Lower leg skin (tissue), 3 donors: ENCODE data around the gene MAGOH.

ENCODE experiments used
- POLR2A ChIP-seq, 2 donors: fragments of 450-650 bp; IDR thresholded peaks; one replicate each; pipeline ENCODE4 v1.6.1; 2016 to 2017; ENCODE audit warnings: antibody characterized with exemption in 2 of 2, mild to moderate bottlenecking in 1 of 2, moderate library complexity in 1 of 2
- TF ChIP-seq, protein P1 (sequence below), 3 donors: fragments of 450-650 bp; IDR thresholded peaks; one replicate each; pipeline ENCODE4 v1.5.1; 2016; ENCODE audit warnings: antibody characterized with exemption in 3 of 3, mild to moderate bottlenecking in 3 of 3, moderate library complexity in 2 of 3

DNA sequence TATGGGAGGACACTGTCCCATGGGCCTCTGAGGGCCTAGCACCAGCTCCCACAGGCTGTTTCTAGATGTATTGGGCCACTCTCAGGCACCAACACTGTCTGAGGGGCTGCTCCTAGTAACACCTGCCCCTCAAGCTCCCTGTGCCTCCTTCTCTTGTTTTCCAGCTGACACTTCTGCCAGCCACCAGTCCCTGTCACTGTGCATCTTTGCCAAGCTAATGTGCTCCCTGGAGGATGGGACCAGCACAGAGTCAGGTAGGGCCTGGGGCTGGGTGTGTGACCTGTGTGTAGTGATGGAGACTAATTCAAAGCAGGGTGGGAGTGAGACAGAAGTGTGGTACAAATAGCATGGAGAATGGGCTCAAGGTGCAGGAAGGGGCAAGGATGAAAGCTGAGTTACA lies 29.4 kb upstream of the MAGOH start:
- TF ChIP-seq POLR2A (IDR thresholded peaks at IDR 0.05) = no peak
- TF ChIP-seq, protein P1, sequence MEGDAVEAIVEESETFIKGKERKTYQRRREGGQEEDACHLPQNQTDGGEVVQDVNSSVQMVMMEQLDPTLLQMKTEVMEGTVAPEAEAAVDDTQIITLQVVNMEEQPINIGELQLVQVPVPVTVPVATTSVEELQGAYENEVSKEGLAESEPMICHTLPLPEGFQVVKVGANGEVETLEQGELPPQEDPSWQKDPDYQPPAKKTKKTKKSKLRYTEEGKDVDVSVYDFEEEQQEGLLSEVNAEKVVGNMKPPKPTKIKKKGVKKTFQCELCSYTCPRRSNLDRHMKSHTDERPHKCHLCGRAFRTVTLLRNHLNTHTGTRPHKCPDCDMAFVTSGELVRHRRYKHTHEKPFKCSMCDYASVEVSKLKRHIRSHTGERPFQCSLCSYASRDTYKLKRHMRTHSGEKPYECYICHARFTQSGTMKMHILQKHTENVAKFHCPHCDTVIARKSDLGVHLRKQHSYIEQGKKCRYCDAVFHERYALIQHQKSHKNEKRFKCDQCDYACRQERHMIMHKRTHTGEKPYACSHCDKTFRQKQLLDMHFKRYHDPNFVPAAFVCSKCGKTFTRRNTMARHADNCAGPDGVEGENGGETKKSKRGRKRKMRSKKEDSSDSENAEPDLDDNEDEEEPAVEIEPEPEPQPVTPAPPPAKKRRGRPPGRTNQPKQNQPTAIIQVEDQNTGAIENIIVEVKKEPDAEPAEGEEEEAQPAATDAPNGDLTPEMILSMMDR (IDR thresholded peaks at IDR 0.05) = no peak
